GM06990 (cell line): ENCODE results near the gene ZC3H12D.
"Not testable (repeated sequence)": the region's sequence is repeated elsewhere in the genome, so short reads cannot be mapped to it uniquely, and the experiment has no call there.

Experiments
- DNase-seq: peaks from one replicate; pipeline ENCODE4 v3.0.0-alpha.2; 2011; ENCODE audit not compliant: insufficient read length; ENCODE audit errors: extremely low read depth
- H3K27me3 ChIP-seq: replicated peaks from 2 replicates; pipeline ENCODE4 v1.6.0; 2011; ENCODE audit warnings: low read length; ENCODE audit not compliant: control insufficient read depth, insufficient read depth
- H3K36me3 ChIP-seq: 2 replicates; pipeline ENCODE4 v1.5.1; 2011; ENCODE audit warnings: low read length; ENCODE audit not compliant: control insufficient read depth, insufficient read depth
- H3K4me3 ChIP-seq: replicated peaks from 2 replicates; pipeline ENCODE4 v1.5.1; 2011; ENCODE audit warnings: low read depth, mild to moderate bottlenecking, control low read depth, low read length
- CTCF ChIP-seq: IDR thresholded peaks from 2 replicates; pipeline ENCODE4 v1.5.1; 2011; ENCODE audit warnings: low read length, control low read depth, mild to moderate bottlenecking, inconsistent platforms; ENCODE audit not compliant: insufficient read depth, poor library complexity, severe bottlenecking

Gene ZC3H12D

GRCh38 chr6:149468179-149468578 is 16.6 kb downstream of the ZC3H12D start:
- DNase-seq = no peak
- H3K27me3 ChIP-seq = no peaks in the 10 kb centered on the region
- H3K36me3 ChIP-seq = peaks cover 2% of the 10 kb centered on the region; the same call in 1 of the 2 replicates
- no peak for TF ChIP-seq CTCF
- peak overlapping the region; percentile 37; the same call in 1 of the 2 replicates for H3K4me3 ChIP-seq

- Histone ChIP-seq H3K4me3 (no peak overlapping the region), H3K36me3 (peaks cover 2% of the 10 kb centered on the region), H3K27me3 (no peaks in the 10 kb centered on the region)
- no peak for TF ChIP-seq CTCF
- no peak for DNase-seq
These were observed 17.5 kb downstream of the ZC3H12D start for GRCh38 chr6:149467265-149467664.

GRCh38 chr6:149464411-149464810 is 20.4 kb downstream of the ZC3H12D start:
- peaks cover 3% of the 10 kb centered on the region for H3K36me3 ChIP-seq
- no peak for TF ChIP-seq CTCF

GRCh38 chr6:149463781-149464180 is 21.0 kb downstream of the ZC3H12D start:
- no peak overlapping the region for H3K4me3 ChIP-seq
- no peak for TF ChIP-seq CTCF
- DNase-seq = no peak
- no peaks in the 10 kb centered on the region for H3K27me3 ChIP-seq
- H3K36me3 ChIP-seq = peaks cover 3% of the 10 kb centered on the region

More at GRCh38 chr6:149464411-149464810, 20.4 kb downstream of the ZC3H12D start:
- DNase-seq = no peak
- H3K27me3 ChIP-seq = no peaks in the 10 kb centered on the region
- H3K4me3 ChIP-seq = no peak overlapping the region

GRCh38 chr6:149462712-149463111 is 22.1 kb downstream of the ZC3H12D start:
- not testable (repeated sequence) for H3K36me3 ChIP-seq, DNase-seq, H3K27me3 ChIP-seq, H3K4me3 ChIP-seq

GRCh38 chr6:149461670-149462069 is 23.1 kb downstream of the ZC3H12D start:
- H3K27me3 ChIP-seq = no peaks in the 10 kb centered on the region
- TF ChIP-seq CTCF = no peak
- no peak overlapping the region for H3K4me3 ChIP-seq
- peaks cover 11% of the 10 kb centered on the region for H3K36me3 ChIP-seq
- no peak for DNase-seq

GRCh38 chr6:149460249-149460648 is 24.6 kb downstream of the ZC3H12D start:
- H3K36me3 ChIP-seq = peaks cover 11% of the 10 kb centered on the region
- DNase-seq = not testable (repeated sequence)

More at GRCh38 chr6:149460249-149460648, 24.6 kb downstream of the ZC3H12D start:
- not testable (repeated sequence) for H3K27me3 ChIP-seq, H3K4me3 ChIP-seq
